GM19467 (cell line): Measurements from ENCODE around the gene VSTM2B.
"Not testable (repeated sequence)": the region's sequence is repeated elsewhere in the genome, so short reads cannot be mapped to it uniquely, and the experiment has no call there.

ENCODE experiments used
- ATAC-seq: cut with Tn5 transposase; IDR thresholded peaks from one replicate; pipeline ENCODE4 v1.9.1; 2021; ENCODE audit warnings: mild to moderate bottlenecking, moderate library complexity; ENCODE audit not compliant: unreplicated experiment

Gene VSTM2B

GRCh38 chr19:29544656-29545360 lies 19.0 kb downstream of the VSTM2B start:
- ATAC-seq, result no peak

- ATAC-seq, result not testable (repeated sequence)
These were observed 19.7 kb downstream of the VSTM2B start for GRCh38 chr19:29545447-29545846.

- no peak for ATAC-seq
These were observed 20.2 kb downstream of the VSTM2B start for GRCh38 chr19:29545866-29546582.

- no peak for ATAC-seq
These were observed 20.9 kb downstream of the VSTM2B start for GRCh38 chr19:29546583-29547190.

- no peak for ATAC-seq
These were observed 21.7 kb downstream of the VSTM2B start for GRCh38 chr19:29547361-29547960.

- no peak for ATAC-seq
These were observed 22.2 kb downstream of the VSTM2B start for GRCh38 chr19:29547981-29548380.

- no peak for ATAC-seq
These were observed 22.8 kb downstream of the VSTM2B start for GRCh38 chr19:29548483-29549085.

- ATAC-seq, result no peak
These were observed 23.6 kb downstream of the VSTM2B start for GRCh38 chr19:29549105-29550070.

- ATAC-seq, result no peak
These were observed 25.1 kb downstream of the VSTM2B start for GRCh38 chr19:29550896-29551295.

GRCh38 chr19:29551774-29552173 lies 26.0 kb downstream of the VSTM2B start:
- no peak for ATAC-seq

- ATAC-seq, result no peak
These were observed 26.9 kb downstream of the VSTM2B start for GRCh38 chr19:29552454-29553280.

- ATAC-seq, result no peak
These were observed 28.4 kb downstream of the VSTM2B start for GRCh38 chr19:29554149-29554548.

- ATAC-seq, result not testable (repeated sequence)
These were observed 33.3 kb downstream of the VSTM2B start for GRCh38 chr19:29559110-29559509.

- ATAC-seq, result no peak
These were observed 33.9 kb downstream of the VSTM2B start for GRCh38 chr19:29559743-29560142.

- no peak for ATAC-seq
These were observed 34.7 kb downstream of the VSTM2B start for GRCh38 chr19:29560313-29561075.

- no peak for ATAC-seq
These were observed 35.8 kb downstream of the VSTM2B start for GRCh38 chr19:29561601-29562000.

GRCh38 chr19:29562299-29563297 lies 36.8 kb downstream of the VSTM2B start:
- ATAC-seq, result no peak
